Myocyte (in vitro differentiated cells): ENCODE results near the gene CBFA2T2. TPM values are rescaled to one million over a fixed set of nuclear protein-coding genes. Genes with fewer than 3 reads are reported as not detected.
"Not testable (repeated sequence)": the region's sequence is repeated elsewhere in the genome, so short reads cannot be mapped to it uniquely, and the experiment has no call there.

Experiments
- DNase-seq: peaks from one replicate; pipeline ENCODE4 v3.0.0-alpha.2; 2012; ENCODE audit warnings: low read depth
- polyA plus RNA-seq: library from polyadenylated mRNA; unstranded; fragments of >200 nt; gene quantifications from one replicate; pipeline ENCODE4 v1.2.1, GENCODE V29; 2012; ENCODE audit warnings: missing spikeins
- total RNA-seq: library from RNA; depleted of rRNA; stranded (reverse); fragments of >200 nt; gene quantifications from 2 replicates; pipeline ENCODE4 v1.2.3, GENCODE V29; 2014

The CBFA2T2 gene
- total RNA-seq = 12.4 and 14.3 TPM in 2 replicates
- 9.4 TPM for polyA plus RNA-seq

GRCh38 chr20:33490023-33490933 is at the start of gene CBFA2T2:
Gene CBFA2T2 (plus strand): TSS chr20:33490096. CDS start chr20:33490268, 172 bp downstream.
- peak; percentile 67 for DNase-seq

- not testable (repeated sequence) for DNase-seq
Observed at GRCh38 chr20:33440562-33440961, 49.3 kb upstream of the CBFA2T2 start.

GRCh38 chr20:33441142-33441955 is 48.5 kb upstream of the CBFA2T2 start:
- DNase-seq = no peak

- no peak for DNase-seq
Observed at GRCh38 chr20:33442136-33443005, 47.5 kb upstream of the CBFA2T2 start.

GRCh38 chr20:33443006-33443511 is 46.8 kb upstream of the CBFA2T2 start:
- DNase-seq = no peak

GRCh38 chr20:33443512-33444239 is 46.2 kb upstream of the CBFA2T2 start, which contains the start of gene SNTA1:
Gene SNTA1 (minus strand): TSS chr20:33443763. CDS start chr20:33443620, 143 bp downstream.
- DNase-seq = peak; percentile 91

- no peak for DNase-seq
Observed at GRCh38 chr20:33444797-33445560, 44.9 kb upstream of the CBFA2T2 start.

- no peak for DNase-seq
Observed at GRCh38 chr20:33445881-33446625, 43.8 kb upstream of the CBFA2T2 start.

- DNase-seq = peak; percentile 75
Observed at GRCh38 chr20:33450867-33451266, 39.0 kb upstream of the CBFA2T2 start.

GRCh38 chr20:33456916-33457642 is 32.8 kb upstream of the CBFA2T2 start:
- DNase-seq = peak; percentile 81

GRCh38 chr20:33459599-33459998 is 30.3 kb upstream of the CBFA2T2 start:
- peak; percentile 26 for DNase-seq

GRCh38 chr20:33460711-33461110 is 29.2 kb upstream of the CBFA2T2 start:
- DNase-seq = no peak

- DNase-seq = no peak
Observed at GRCh38 chr20:33463332-33464101, 26.4 kb upstream of the CBFA2T2 start.

- not testable (repeated sequence) for DNase-seq
Observed at GRCh38 chr20:33464759-33465158, 25.1 kb upstream of the CBFA2T2 start.

GRCh38 chr20:33465481-33466302 is 24.2 kb upstream of the CBFA2T2 start:
- DNase-seq = peak; percentile 46

GRCh38 chr20:33466303-33466646 is 23.6 kb upstream of the CBFA2T2 start:
- no peak for DNase-seq
